D721Med (cell line): ENCODE measurements around the gene HTR2C.

ENCODE experiments used
- DNase-seq: peaks from one replicate; pipeline ENCODE4 v3.0.0; 2011; ENCODE audit warnings: low spot score; ENCODE audit not compliant: insufficient read length
- FAIRE-seq: peaks from 2 replicates; lab custom pipeline; 2011; peaks lifted over from hg19 to GRCh38; lab: Jason Lieb, UNC
- CTCF ChIP-seq: IDR thresholded peaks from 2 replicates; pipeline ENCODE4 v1.5.1; 2012; ENCODE audit warnings: mild to moderate bottlenecking, control low read depth; ENCODE audit not compliant: insufficient read depth; ENCODE audit errors: missing control alignments

HTR2C gene

GRCh38 chrX:114583646-114584374 is at the start of gene HTR2C:
Gene HTR2C, plus strand, starts transcription at chrX:114584086. Its CDS starts 142,851 bp downstream, at chrX:114726937.
- FAIRE-seq = no peak

GRCh38 chrX:114580336-114580735 is 3.5 kb upstream of the HTR2C start:
- no peak for FAIRE-seq
- no peak for DNase-seq
- TF ChIP-seq CTCF = no peak

More at GRCh38 chrX:114583646-114584374, at the start of gene HTR2C:
- no peak for TF ChIP-seq CTCF
- DNase-seq = no peak

- no peak for TF ChIP-seq CTCF
- DNase-seq = no peak
- FAIRE-seq = no peak
Measured at GRCh38 chrX:114581528-114582263, 2.2 kb upstream of the HTR2C start.

DNA sequence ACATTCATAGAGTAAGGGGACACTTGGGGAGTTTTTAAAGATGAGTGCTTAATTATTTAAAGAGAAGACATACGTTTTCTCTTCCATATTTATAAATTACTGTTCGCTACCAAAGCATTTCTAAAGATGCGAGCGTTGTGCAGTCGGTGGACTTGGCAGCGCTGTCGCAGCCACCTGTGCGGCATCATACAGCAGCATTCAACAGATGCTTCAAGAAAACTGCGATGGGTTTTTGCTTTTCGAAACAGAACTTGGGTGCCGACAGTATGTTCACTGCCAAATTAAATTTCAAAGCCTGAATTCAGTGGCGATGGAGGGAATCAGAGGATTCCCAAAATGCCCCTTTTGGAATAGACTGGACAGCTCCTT is 1.6 kb upstream of the HTR2C start:
- TF ChIP-seq CTCF = no peak
- no peak for FAIRE-seq
- DNase-seq = no peak

- FAIRE-seq = no peak
- TF ChIP-seq CTCF = no peak
- no peak for DNase-seq
Measured at GRCh38 chrX:114582698-114583395, 1.0 kb upstream of the HTR2C start.

GRCh38 chrX:114584375-114584943 is 573 bp downstream of the HTR2C start:
- no peak for DNase-seq
- no peak for FAIRE-seq
- TF ChIP-seq CTCF = no peak
